Ectodermal cell (in vitro differentiated cells): Measurements from ENCODE around the gene RAPGEF1.

Source experiments
- H3K27ac ChIP-seq: 2 replicates; pipeline ENCODE4 v1.7.0; 2013; ENCODE audit warnings: mild to moderate bottlenecking, low read depth, low read length; ENCODE audit not compliant: insufficient read depth, poor library complexity, severe bottlenecking
- H3K27me3 ChIP-seq: 2 replicates; pipeline ENCODE4 v1.7.0; 2013; ENCODE audit warnings: mild to moderate bottlenecking, low read length; ENCODE audit not compliant: insufficient read depth, control insufficient read depth, poor library complexity, severe bottlenecking
- H3K36me3 ChIP-seq: one replicate; pipeline ENCODE4 v1.7.0; 2013; ENCODE audit warnings: low read length; ENCODE audit not compliant: control insufficient read depth, insufficient read depth
- H3K4me1 ChIP-seq: one replicate; pipeline ENCODE4 v1.7.0; 2013; ENCODE audit warnings: low read length; ENCODE audit not compliant: control insufficient read depth, insufficient read depth
- H3K4me3 ChIP-seq: 2 replicates; pipeline ENCODE4 v1.7.0; 2013; ENCODE audit warnings: low read depth, low read length, control low read depth; ENCODE audit not compliant: insufficient read depth
- H3K9me3 ChIP-seq: 2 replicates; pipeline ENCODE4 v1.7.0; 2013; ENCODE audit warnings: mild to moderate bottlenecking, low read length, moderate library complexity; ENCODE audit not compliant: control insufficient read depth
- WGBS, 2 experiments: methylation state at CpG; one replicate each; pipeline ENCODE4 v1.1.7; 2013; ENCODE audit warnings: missing lambda C conversion rate in 2 of 2; 5-methylcytosine and 5-hydroxymethylcytosine counted together

Gene RAPGEF1

GRCh38 chr9:131752231-131752884 is 12.5 kb upstream of the RAPGEF1 start:
- Histone ChIP-seq H3K4me1 (no peaks in the 10 kb centered on the region), H3K36me3 (no peaks in the 10 kb centered on the region), H3K27ac (no peak overlapping the region), H3K9me3 (no peaks in the 10 kb centered on the region), H3K4me3 (no peak overlapping the region), H3K27me3 (no peaks in the 10 kb centered on the region)
- 92 to 94% methylated on average over 4 of the region's 4 CpGs for WGBS, 2 experiments

GRCh38 chr9:131748411-131748955 is 8.6 kb upstream of the RAPGEF1 start:
- WGBS, 2 experiments, result 87 to 91% methylated on average over 4 to 5 of the region's 5 CpGs
- H3K27ac ChIP-seq, result no peak overlapping the region

DNA sequence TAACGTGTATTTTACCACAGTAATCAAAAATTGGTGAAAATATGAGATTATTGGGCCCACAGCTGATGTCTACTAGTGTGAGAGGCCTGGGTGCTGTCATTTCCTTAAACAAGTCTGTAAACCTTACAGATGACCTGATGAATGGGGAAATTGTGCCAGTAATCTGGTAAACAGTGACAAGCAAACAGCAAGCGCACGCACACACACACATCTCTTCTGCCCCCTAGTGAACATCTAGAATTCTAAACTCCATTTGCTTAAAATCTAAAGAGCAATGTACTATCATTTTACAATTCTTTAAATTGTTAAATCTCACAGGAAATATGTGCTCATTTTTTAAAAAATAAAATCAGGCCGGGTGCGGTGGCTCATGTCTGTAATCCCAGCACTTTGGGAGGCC is 7.5 kb upstream of the RAPGEF1 start:
- no peak overlapping the region for H3K4me3 ChIP-seq
- no peaks in the 10 kb centered on the region for H3K9me3 ChIP-seq
- no peaks in the 10 kb centered on the region for H3K36me3 ChIP-seq
- WGBS, 2 experiments, result 56 to 78% methylated on average over 5 of the region's 5 CpGs
- H3K4me1 ChIP-seq, result no peaks in the 10 kb centered on the region
- no peaks in the 10 kb centered on the region for H3K27me3 ChIP-seq
- no peak overlapping the region for H3K27ac ChIP-seq

More at GRCh38 chr9:131748411-131748955, 8.6 kb upstream of the RAPGEF1 start:
- Histone ChIP-seq H3K4me1 (no peaks in the 10 kb centered on the region), H3K36me3 (no peaks in the 10 kb centered on the region), H3K9me3 (no peaks in the 10 kb centered on the region), H3K27me3 (no peaks in the 10 kb centered on the region), H3K4me3 (no peak overlapping the region)

GRCh38 chr9:131745610-131746009 is 5.7 kb upstream of the RAPGEF1 start:
- H3K4me1 ChIP-seq, result no peaks in the 10 kb centered on the region
- no peaks in the 10 kb centered on the region for H3K9me3 ChIP-seq
- no peaks in the 10 kb centered on the region for H3K36me3 ChIP-seq
- no peak overlapping the region for H3K27ac ChIP-seq
- H3K4me3 ChIP-seq, result no peak overlapping the region
- no peaks in the 10 kb centered on the region for H3K27me3 ChIP-seq
- 91 to 96% methylated on average over 2 of the region's 2 CpGs for WGBS, 2 experiments

GRCh38 chr9:131744720-131745201 is 4.9 kb upstream of the RAPGEF1 start:
- no peaks in the 10 kb centered on the region for H3K36me3 ChIP-seq
- no peaks in the 10 kb centered on the region for H3K9me3 ChIP-seq
- H3K4me1 ChIP-seq, result no peaks in the 10 kb centered on the region
- no peaks in the 10 kb centered on the region for H3K27me3 ChIP-seq
- H3K27ac ChIP-seq, result no peak overlapping the region
- no peak overlapping the region for H3K4me3 ChIP-seq
- WGBS, 2 experiments, result 95% methylated on average over 8 of the region's 8 CpGs

DNA sequence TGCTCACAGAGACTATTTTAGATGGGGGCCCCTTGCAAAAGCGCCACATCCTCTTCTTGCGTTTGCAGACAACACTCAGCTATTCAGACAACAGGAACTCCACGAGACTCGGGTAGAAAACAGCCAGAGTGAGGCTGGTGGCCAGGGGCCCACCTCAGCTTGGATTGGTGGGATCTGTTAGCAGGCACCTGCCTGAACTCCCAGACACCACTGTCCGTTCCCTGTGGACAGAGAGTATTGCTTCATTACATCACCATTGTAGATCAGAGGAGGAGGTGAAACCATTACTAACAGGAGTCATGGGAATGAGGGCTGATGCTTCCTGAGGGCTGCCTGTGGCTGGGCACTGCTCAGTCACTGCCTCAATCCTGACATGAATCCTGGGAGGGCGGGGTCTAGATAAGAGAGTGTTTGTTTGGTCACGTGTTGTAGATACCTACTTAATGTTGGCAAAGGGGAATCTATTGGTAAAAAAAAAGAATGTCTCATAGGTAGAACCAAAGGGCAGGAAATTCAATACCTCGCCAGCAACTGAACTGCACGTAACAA is 4.4 kb upstream of the RAPGEF1 start:
- no peak overlapping the region for H3K4me3 ChIP-seq
- no peak overlapping the region for H3K27ac ChIP-seq

DNA sequence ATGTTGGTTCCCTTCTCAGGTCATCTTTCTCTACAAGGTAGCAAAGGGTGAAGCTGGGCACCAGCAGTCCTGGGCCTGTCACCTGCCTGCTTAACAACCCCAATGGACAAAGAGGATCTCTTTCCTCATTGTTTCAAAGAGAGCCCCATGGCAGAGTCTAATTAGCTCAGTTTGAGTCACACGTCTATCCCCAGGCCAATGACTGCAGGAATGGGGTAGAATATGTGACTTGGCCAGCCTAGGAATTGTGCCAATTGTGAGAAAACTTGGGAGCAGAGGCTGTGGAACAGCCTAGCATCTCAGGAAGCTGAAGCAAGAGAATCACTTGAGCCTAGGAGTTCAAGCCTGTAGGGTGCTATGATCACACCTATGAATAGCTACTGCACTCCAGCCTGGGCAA is 3.6 kb upstream of the RAPGEF1 start:
- Histone ChIP-seq H3K9me3 (no peaks in the 10 kb centered on the region), H3K27ac (no peak overlapping the region), H3K36me3 (no peaks in the 10 kb centered on the region), H3K4me3 (no peak overlapping the region), H3K4me1 (peaks cover 4% of the 10 kb centered on the region), H3K27me3 (no peaks in the 10 kb centered on the region)
- WGBS, 2 experiments, result 80 to 90% methylated on average over 1 of the region's 1 CpG

More for the DNA sequence above, 4.4 kb upstream of the RAPGEF1 start:
- Histone ChIP-seq H3K4me1 (no peaks in the 10 kb centered on the region), H3K9me3 (no peaks in the 10 kb centered on the region), H3K27me3 (no peaks in the 10 kb centered on the region), H3K36me3 (no peaks in the 10 kb centered on the region)
- WGBS, 2 experiments, result 91 to 92% methylated on average over 9 of the region's 9 CpGs

DNA sequence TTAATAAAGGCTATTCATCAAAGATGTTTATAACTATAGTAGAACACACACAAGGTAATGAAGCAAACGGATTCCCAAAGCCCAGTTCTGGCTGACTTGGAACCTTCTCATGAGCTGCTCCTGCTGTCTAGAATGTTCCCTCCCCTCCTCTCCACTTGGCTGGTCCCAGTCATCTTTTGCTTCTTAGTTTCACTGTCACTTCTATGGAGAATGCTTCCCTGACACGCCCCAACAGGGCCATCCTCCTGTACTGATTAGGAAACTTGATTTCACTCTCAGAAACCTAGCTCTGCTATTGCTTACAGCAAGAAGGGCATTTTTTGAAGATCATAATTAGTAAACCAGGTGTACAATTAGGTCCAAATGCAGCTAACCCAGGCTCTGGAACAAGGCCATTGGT is 3.2 kb upstream of the RAPGEF1 start:
- H3K27ac ChIP-seq, result no peak overlapping the region
- 83 to 96% methylated on average over 2 of the region's 2 CpGs for whole genome bisulfite sequencing, 2 experiments
- H3K36me3 ChIP-seq, result no peaks in the 10 kb centered on the region
- H3K9me3 ChIP-seq, result no peaks in the 10 kb centered on the region
- H3K4me3 ChIP-seq, result no peak overlapping the region
- H3K27me3 ChIP-seq, result no peaks in the 10 kb centered on the region
- peaks cover 4% of the 10 kb centered on the region for H3K4me1 ChIP-seq

GRCh38 chr9:131740898-131741297 is 1.0 kb upstream of the RAPGEF1 start:
- Histone ChIP-seq H3K9me3 (no peaks in the 10 kb centered on the region), H3K36me3 (no peaks in the 10 kb centered on the region), H3K27ac (no peak overlapping the region), H3K4me3 (no peak overlapping the region), H3K4me1 (peaks cover 4% of the 10 kb centered on the region), H3K27me3 (no peaks in the 10 kb centered on the region)
- 95 to 97% methylated on average over 5 of the region's 5 CpGs for WGBS, 2 experiments

DNA sequence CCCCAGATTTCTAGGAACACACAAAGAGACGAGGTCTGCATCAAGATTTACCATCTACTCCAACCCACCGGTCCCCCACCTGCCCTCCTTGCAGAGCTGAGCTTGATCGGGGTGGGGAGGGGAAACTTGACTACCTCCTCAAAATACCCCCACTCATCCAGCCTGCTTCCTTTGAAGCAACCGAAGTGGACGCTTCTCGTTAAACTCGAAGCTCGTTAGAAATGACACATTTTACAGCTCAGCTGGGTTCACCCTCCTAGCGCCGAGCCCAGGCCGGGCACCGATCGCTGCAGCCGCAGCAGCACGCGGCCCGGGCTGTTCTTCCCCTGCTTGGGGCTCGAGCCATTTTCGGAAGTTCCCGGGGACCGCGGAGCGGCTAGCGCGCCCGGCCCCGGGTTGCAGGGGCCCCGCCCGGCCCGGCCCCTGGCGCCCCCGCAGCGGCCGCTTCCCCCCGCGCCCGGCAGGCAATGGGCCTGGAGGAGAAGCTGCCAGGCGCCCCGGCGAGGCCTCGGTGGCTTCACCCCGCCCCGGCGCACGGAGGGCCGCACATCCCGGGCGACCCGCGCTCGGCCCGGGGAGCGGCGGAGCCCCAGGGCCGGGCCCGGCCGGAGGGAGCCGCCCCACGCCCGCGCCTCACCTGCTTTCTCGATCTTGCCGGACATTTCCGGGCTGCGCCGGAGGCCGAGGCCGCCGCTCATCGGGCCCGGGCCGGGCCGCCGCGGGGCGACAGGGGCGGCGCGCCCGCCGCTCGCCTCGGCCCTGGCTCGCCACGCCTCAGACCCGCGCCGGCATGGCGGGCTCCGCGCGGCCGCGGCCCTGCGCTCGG is 530 bp downstream of the RAPGEF1 start:
- H3K27ac ChIP-seq, result no peak overlapping the region
- peaks cover 4% of the 10 kb centered on the region for H3K4me1 ChIP-seq
- peak overlapping the region; percentile 68 for H3K4me3 ChIP-seq
- H3K9me3 ChIP-seq, result no peaks in the 10 kb centered on the region
- 0 to 1% methylated on average over 96 of the region's 96 CpGs for WGBS, 2 experiments
- H3K36me3 ChIP-seq, result no peaks in the 10 kb centered on the region
- no peaks in the 10 kb centered on the region for H3K27me3 ChIP-seq
